Endothelial cell of umbilical vein (primary cell): ENCODE results near the gene NFATC1. TPM values are rescaled to one million over a fixed set of nuclear protein-coding genes. Genes with fewer than 3 reads are reported as not detected.

Experiments used
- BruUV-seq: library from RNA; stranded (reverse); fragments of 400-500 nt; replicated peaks from 2 replicates; lab custom pipeline; 2021; lab: Mats Ljungman, UMichigan
- CTCF ChIA-PET: fragments of 300-600, 350-600 bp; sonication (Branson Sonifier 250); formaldehyde crosslinking; loops from one replicate; lab custom pipeline; 2021; ENCODE audit warnings: antibody characterized with exemption, inconsistent platforms; lab: Charles Lee
- POLR2A ChIA-PET: fragments of 300-600, 350-600 bp; sonication (Branson Sonifier 250); formaldehyde crosslinking; loops from one replicate; lab custom pipeline; 2021; ENCODE audit warnings: antibody characterized with exemption, inconsistent platforms; lab: Charles Lee
- DNase-seq: peaks from one replicate; pipeline ENCODE4 v3.0.0-alpha.2; 2011; ENCODE audit warnings: low read depth, low spot score
- FAIRE-seq: peaks from 2 replicates; lab custom pipeline; 2011; peaks lifted over from hg19 to GRCh38; lab: Jason Lieb, UNC
- H2AFZ ChIP-seq: 2 replicates; pipeline ENCODE4 v1.6.0; 2012; ENCODE audit warnings: low read depth, low read length, control low read depth, inconsistent platforms
- H3K27ac ChIP-seq: 2 replicates; pipeline ENCODE4 v1.5.1; 2011; ENCODE audit warnings: low read depth, mild to moderate bottlenecking, control low read depth, low read length, moderate library complexity; ENCODE audit not compliant: insufficient read depth
- H3K27me3 ChIP-seq, 2 experiments: 2 replicates each; pipeline versions ENCODE4 v1.6.0 to v1.6.1; 2011; ENCODE audit warnings: low read length in 2 of 2, mixed read lengths in 1 of 2; ENCODE audit not compliant: control insufficient read depth in 2 of 2, insufficient read depth in 2 of 2
- H3K36me3 ChIP-seq, 2 experiments: 2 replicates in 1 of 2; 3 replicates in 1 of 2; pipeline ENCODE4 v1.5.1; 2011; ENCODE audit warnings: low read length in 2 of 2, mild to moderate bottlenecking in 1 of 2, moderate library complexity in 1 of 2; ENCODE audit not compliant: control insufficient read depth in 2 of 2, insufficient read depth in 2 of 2; ENCODE audit errors: extremely low read depth in 1 of 2
- H3K4me1 ChIP-seq: 3 replicates; pipeline ENCODE4 v1.5.1; 2011; ENCODE audit warnings: mild to moderate bottlenecking, low read length; ENCODE audit not compliant: control insufficient read depth, insufficient read depth; ENCODE audit errors: extremely low read depth
- H3K4me2 ChIP-seq: 2 replicates; pipeline ENCODE4 v1.6.1; 2011; ENCODE audit warnings: low read length, control low read depth, mixed read lengths; ENCODE audit not compliant: insufficient read depth
- H3K4me3 ChIP-seq, 3 experiments: fragments of 200-600 bp in 1 of 3; sonication (generic), shearing (Covaris generic) in 1 of 3; replicated peaks in 1 of 3; 2 replicates each; pipeline ENCODE4 v1.5.1; 2011 to 2016; ENCODE audit warnings: control low read depth in 3 of 3, low read length in 3 of 3, mild to moderate bottlenecking in 2 of 3, inconsistent platforms in 1 of 3, low read depth in 1 of 3, moderate library complexity in 1 of 3; ENCODE audit not compliant: insufficient read depth in 1 of 3
- H3K79me2 ChIP-seq: 2 replicates; pipeline ENCODE4 v1.6.0; 2012; ENCODE audit warnings: low read length, inconsistent platforms; ENCODE audit not compliant: control insufficient read depth, insufficient read depth
- H3K9ac ChIP-seq: replicated peaks from 2 replicates; pipeline ENCODE3; 2011; ENCODE audit warnings: low read length, control low read depth; ENCODE audit not compliant: insufficient read depth; ENCODE audit errors: extremely low read depth
- H3K9me1 ChIP-seq: replicated peaks from 3 replicates; pipeline ENCODE4 v1.6.0; 2011; ENCODE audit warnings: mild to moderate bottlenecking, low read length; ENCODE audit not compliant: control insufficient read depth, insufficient read depth; ENCODE audit errors: extremely low read depth
- H3K9me3 ChIP-seq: replicated peaks from 2 replicates; pipeline ENCODE4 v1.5.1; 2012; ENCODE audit warnings: low read length, inconsistent platforms; ENCODE audit not compliant: control insufficient read depth, insufficient read depth
- H4K20me1 ChIP-seq: replicated peaks from 2 replicates; pipeline ENCODE3; 2011; ENCODE audit warnings: mild to moderate bottlenecking, low read length; ENCODE audit not compliant: control insufficient read depth, insufficient read depth; ENCODE audit errors: extremely low read depth
- GATA2 ChIP-seq: IDR thresholded peaks from 2 replicates; pipeline ENCODE4 v1.7.0; 2011; ENCODE audit warnings: low read depth, mild to moderate bottlenecking, moderate library complexity, mixed read lengths, low read length; ENCODE audit not compliant: insufficient read length, insufficient read depth
- dilution Hi-C: fragments of 300-500 bp; cut with MboI; formaldehyde crosslinking; loops from one replicate; pipeline ENCODE4 v1.15.0; 2019; ENCODE audit warnings: low sequenced_read_pairs; ENCODE audit not compliant: extremely low pct_ligation_motif_present
- intact Hi-C: fragments of 100-400 bp; cut with micrococcal nuclease; formaldehyde crosslinking; loops from one replicate; pipeline ENCODE4 v1.10.0; 2022
- polyA plus RNA-seq, 4 experiments: library from polyadenylated mRNA; depleted of rRNA in 3 of 4; stranded (reverse) in 3 of 4; unstranded in 1 of 4; fragments of >200 nt; gene quantifications; 2 replicates each; pipeline versions ENCODE4 v1.2.1 to v1.2.3, GENCODE V29; 2011 to 2012; ENCODE audit warnings: missing spikeins in 1 of 4
- total RNA-seq: library from RNA; stranded (reverse); gene quantifications from 2 replicates; pipeline ENCODE4 v1.2.3, GENCODE V29; 2021

NFATC1 gene
- total and polyA plus RNA-seq, 2 donors (not counting 3 experiments of a cell fraction or from before 2014, with no cell fraction given): 11.1 to 30.0 TPM

DNA sequence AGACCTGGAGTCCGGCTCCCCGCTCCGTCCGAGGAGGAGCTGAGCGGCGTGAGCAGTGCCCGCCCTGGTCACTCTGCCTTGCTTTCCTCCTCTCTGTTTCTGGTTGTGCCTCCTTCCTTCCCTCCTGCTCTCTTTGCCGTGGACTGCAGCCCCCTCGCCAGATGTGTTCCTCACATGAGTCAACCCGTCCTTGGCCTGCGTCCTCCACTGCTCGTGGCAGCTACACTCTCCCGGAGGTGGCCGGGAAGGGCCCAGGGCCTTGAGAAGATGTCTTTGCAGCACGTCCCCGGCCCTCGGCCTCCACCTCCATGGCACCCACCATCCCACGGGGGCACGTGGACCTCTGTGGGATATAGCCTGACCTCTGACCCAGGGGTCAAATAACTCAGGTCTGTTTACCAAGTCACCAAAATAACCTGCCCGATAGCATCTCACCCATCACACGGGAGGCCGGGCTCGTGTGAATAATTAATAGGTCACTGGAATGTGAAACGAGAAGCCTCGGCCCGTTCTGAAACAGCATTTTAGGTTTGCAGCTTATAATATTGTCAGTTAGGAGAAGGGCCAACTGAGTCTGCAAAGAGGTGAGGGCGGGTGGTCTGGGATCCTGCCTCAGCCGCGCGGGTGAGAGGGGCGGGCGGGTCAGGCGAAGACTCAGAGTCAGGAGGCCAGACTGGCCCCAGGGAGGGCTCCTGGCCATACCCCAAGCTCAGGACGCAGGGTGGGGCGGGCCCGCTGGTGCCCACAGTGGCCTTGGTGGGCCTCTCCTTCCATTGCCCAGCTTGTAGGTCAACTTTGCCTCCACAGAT, 42.6 kb downstream of the NFATC1 start:
- Histone ChIP-seq H3K27me3 (no peaks in the 10 kb centered on the region), H3K27ac (no peak overlapping the region), H4K20me1 (no peaks in the 10 kb centered on the region), H3K9me3 (no peaks in the 10 kb centered on the region), H3K9me1 (no peaks in the 10 kb centered on the region), H3K79me2 (no peaks in the 10 kb centered on the region), H3K4me1 (no peaks in the 10 kb centered on the region), H3K36me3 (peaks cover 0 to 24% of the 10 kb centered on the region in 2 experiments), H2AFZ (no peak overlapping the region), H3K4me2 (no peak overlapping the region), H3K4me3 (no peak overlapping the region), H3K9ac (no peak overlapping the region)
- intact Hi-C loops: no loop called here
- BruUV-seq: no TSS peak
- POLR2A ChIA-PET: no interaction called here
- FAIRE-seq (no peak), DNase-seq (no peak)
- dilution Hi-C loops: no loop called here
- CTCF ChIA-PET: interaction anchor here (1.3 kb wide), 1 partner anchor 20 kb away, joined by 3 read pairs; no protein-coding TSS in a partner anchor
- no peak for TF ChIP-seq GATA2

DNA sequence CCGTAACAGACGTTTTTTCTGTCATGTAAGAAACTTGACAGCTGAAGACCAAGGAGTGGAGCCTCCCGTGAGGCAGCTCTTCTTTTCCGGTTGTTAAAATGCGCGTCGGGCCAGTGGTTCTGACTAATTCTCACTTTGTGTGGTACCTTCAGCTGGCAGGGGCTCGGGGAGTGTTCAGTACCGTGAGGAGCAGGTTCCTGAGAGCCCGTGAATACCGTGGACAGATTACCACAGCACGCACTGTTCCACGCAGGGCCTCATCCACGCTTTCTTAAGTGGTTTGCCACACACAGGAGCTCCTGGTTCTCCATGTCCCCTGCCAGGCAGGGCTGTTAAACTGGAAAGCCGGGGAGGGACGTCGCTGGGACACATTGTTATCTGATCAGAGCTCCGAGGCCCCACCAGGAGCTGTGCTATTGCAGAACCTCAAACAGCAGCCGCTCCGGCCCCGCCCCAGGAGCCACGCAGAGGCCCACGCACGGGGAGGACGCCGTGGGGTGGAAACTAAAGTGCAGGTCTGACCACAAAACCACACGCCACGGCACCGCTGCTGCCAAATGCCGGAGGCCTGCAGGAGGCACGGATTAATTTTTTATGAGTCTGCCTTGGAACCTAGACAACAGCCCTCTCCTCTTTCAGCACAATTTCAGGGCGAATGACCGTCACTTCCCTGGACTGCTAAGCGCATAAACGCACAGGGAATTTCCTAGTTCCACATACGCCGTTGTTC, 43.3 kb downstream of the NFATC1 start:
- no peak overlapping the region for H3K9ac ChIP-seq
- no peak overlapping the region for H3K27ac ChIP-seq
- dilution Hi-C loops: no loop called here
- no peaks in the 10 kb centered on the region for H3K27me3 ChIP-seq
- FAIRE-seq (no peak), DNase-seq (no peak)
- no peaks in the 10 kb centered on the region for H3K9me1 ChIP-seq
- CTCF ChIA-PET: interaction anchor here (1.3 kb wide), 1 partner anchor 20 kb away, joined by 3 read pairs; no protein-coding TSS in a partner anchor
- no peaks in the 10 kb centered on the region for H3K9me3 ChIP-seq
- H3K4me2 ChIP-seq: no peak overlapping the region
- H3K4me1 ChIP-seq: no peaks in the 10 kb centered on the region
- H2AFZ ChIP-seq: no peak overlapping the region
- POLR2A ChIA-PET: no interaction called here
- no peak for TF ChIP-seq GATA2
- H3K4me3 ChIP-seq: no peak overlapping the region
- H3K36me3 ChIP-seq: peaks cover 0 to 21% of the 10 kb centered on the region in 2 experiments
- intact Hi-C loops: no loop called here
- no peaks in the 10 kb centered on the region for H4K20me1 ChIP-seq
- no TSS peak for BruUV-seq
- no peaks in the 10 kb centered on the region for H3K79me2 ChIP-seq
